ENCODE results near the gene PSAP. TPM values are rescaled to one million over a fixed set of nuclear protein-coding genes. Genes with fewer than 3 reads are reported as not detected.

Gene PSAP
- total RNA-seq, 2 experiments from 2014 or later, result 94.2 to 101 TPM

- TF ChIP-seq, protein P1, sequence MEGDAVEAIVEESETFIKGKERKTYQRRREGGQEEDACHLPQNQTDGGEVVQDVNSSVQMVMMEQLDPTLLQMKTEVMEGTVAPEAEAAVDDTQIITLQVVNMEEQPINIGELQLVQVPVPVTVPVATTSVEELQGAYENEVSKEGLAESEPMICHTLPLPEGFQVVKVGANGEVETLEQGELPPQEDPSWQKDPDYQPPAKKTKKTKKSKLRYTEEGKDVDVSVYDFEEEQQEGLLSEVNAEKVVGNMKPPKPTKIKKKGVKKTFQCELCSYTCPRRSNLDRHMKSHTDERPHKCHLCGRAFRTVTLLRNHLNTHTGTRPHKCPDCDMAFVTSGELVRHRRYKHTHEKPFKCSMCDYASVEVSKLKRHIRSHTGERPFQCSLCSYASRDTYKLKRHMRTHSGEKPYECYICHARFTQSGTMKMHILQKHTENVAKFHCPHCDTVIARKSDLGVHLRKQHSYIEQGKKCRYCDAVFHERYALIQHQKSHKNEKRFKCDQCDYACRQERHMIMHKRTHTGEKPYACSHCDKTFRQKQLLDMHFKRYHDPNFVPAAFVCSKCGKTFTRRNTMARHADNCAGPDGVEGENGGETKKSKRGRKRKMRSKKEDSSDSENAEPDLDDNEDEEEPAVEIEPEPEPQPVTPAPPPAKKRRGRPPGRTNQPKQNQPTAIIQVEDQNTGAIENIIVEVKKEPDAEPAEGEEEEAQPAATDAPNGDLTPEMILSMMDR (IDR thresholded peaks at IDR 0.05), result no peak
- Mint-ChIP-seq H3K36me3 (ENCODE audit: low read depth) (no peaks in the 10 kb centered on the region), H3K4me1 (ENCODE audit: low read depth) (peaks cover 3% of the 10 kb centered on the region), H3K27ac (no peak overlapping the region), H3K4me3 (no peak overlapping the region), H3K9me3 (no peaks in the 10 kb centered on the region), H3K27me3 (no peaks in the 10 kb centered on the region)
- DNase-seq, result no peak
- ATAC-seq, result no peak
- CTCF ChIA-PET, result no interaction called here
- POLR2A ChIA-PET, result no interaction called here
- intact Hi-C loops (cut with micrococcal nuclease), result loop anchor here (5.0 kb wide), 1 partner anchor 37 kb away; the partner anchor contains the start of gene VSIR
Observed at GRCh38 chr10:71809628-71810027, 41.4 kb downstream of the PSAP start.

DNA sequence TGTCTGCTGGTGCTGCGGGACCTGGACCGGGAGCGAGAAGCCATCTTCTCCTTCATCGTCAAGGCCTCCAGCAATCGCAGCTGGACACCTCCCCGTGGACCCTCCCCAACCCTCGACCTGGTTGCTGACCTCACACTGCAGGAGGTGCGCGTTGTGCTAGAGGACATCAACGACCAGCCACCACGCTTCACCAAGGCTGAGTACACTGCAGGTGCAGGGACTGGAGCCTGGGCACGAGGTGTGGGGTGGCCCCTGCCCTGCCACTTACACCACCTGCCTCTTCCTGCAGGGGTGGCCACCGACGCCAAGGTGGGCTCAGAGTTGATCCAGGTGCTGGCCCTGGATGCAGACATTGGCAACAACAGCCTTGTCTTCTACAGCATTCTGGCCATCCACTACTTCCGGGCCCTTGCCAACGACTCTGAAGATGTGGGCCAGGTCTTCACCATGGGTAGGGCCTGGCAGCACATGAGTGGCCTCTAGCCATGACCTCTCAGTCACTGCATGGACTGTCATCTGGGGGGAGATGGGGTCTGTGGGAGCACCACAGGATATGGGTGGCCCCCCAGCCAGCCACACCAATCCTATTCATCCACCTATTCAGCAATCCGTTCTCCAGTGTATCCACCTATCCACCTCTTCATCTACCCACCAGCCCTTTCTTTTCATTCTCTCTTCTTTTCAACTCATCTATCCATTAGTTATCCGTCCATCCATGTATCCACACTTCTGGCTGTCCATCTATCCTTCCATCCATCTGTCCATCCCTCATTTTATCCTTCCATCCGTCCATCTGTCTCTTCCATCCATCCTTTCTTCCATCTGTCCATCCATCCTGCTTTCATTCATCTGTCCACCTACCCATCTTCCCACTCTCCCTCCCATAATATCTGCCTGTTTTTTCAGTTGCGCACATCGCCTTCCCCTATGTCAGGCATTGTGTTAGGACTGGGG is 43.2 kb downstream of the PSAP start:
- CTCF ChIA-PET, result no interaction called here
- no peak for DNase-seq
- no peak overlapping the region for H3K27ac Mint-ChIP-seq

DNA sequence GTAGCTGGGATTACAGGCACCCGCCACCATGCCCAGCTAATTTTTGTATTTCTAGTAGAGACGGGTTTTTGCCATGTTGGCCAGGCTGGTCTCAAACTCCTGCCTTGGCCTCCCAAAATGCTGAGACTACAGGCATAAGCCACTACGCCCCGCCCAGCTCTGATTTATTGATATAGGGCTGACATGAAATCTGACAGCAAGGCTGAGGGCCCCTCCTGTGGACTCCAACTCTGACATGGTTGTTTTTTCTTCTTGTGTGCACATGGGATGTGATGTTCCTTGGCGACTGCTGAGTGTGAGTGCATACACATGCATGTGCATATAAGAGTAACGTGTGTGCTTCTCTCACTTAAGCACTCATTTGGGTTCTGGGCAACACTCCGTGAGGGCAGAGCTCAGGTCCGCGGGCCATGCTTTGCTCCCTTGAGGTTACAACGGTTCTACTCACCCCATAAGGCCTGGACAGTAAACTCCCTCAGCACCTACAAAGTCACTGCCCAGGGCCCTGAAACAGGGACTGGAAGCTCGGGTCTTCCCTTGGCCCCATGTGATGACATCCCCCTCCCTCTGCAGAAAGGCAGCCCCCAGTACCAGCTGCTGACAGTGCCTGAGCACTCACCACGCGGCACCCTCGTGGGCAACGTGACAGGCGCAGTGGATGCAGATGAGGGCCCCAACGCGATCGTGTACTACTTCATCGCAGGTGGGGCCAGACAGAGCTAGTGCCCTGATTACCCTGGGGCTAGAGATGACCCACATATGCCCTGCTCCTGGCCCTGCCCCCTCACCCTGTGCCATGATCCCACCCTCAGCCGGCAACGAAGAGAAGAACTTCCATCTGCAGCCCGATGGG is 44.1 kb downstream of the PSAP start:
- Mint-ChIP-seq H3K27ac (no peak overlapping the region), H3K4me3 (no peak overlapping the region), H3K27me3 (no peaks in the 10 kb centered on the region), H3K9me3 (no peaks in the 10 kb centered on the region), H3K4me1 (ENCODE audit: low read depth) (no peaks in the 10 kb centered on the region), H3K36me3 (ENCODE audit: low read depth) (no peaks in the 10 kb centered on the region)
- CTCF ChIA-PET, result no interaction called here
- intact Hi-C loops (cut with micrococcal nuclease), result no loop called here
- POLR2A ChIA-PET, result no interaction called here
- no peak for ATAC-seq
- no peak for DNase-seq
- TF ChIP-seq, protein P1 (IDR thresholded peaks at IDR 0.05), result no peak

More for the DNA sequence above, 43.2 kb downstream of the PSAP start:
- intact Hi-C loops (cut with micrococcal nuclease), result no loop called here
- POLR2A ChIA-PET, result no interaction called here
- TF ChIP-seq, protein P1 (IDR thresholded peaks at IDR 0.05), result no peak
- ATAC-seq, result no peak
- Mint-ChIP-seq H3K27me3 (no peaks in the 10 kb centered on the region), H3K36me3 (ENCODE audit: low read depth) (no peaks in the 10 kb centered on the region), H3K4me3 (no peak overlapping the region), H3K9me3 (no peaks in the 10 kb centered on the region), H3K4me1 (ENCODE audit: low read depth) (peaks cover 3% of the 10 kb centered on the region)

DNA sequence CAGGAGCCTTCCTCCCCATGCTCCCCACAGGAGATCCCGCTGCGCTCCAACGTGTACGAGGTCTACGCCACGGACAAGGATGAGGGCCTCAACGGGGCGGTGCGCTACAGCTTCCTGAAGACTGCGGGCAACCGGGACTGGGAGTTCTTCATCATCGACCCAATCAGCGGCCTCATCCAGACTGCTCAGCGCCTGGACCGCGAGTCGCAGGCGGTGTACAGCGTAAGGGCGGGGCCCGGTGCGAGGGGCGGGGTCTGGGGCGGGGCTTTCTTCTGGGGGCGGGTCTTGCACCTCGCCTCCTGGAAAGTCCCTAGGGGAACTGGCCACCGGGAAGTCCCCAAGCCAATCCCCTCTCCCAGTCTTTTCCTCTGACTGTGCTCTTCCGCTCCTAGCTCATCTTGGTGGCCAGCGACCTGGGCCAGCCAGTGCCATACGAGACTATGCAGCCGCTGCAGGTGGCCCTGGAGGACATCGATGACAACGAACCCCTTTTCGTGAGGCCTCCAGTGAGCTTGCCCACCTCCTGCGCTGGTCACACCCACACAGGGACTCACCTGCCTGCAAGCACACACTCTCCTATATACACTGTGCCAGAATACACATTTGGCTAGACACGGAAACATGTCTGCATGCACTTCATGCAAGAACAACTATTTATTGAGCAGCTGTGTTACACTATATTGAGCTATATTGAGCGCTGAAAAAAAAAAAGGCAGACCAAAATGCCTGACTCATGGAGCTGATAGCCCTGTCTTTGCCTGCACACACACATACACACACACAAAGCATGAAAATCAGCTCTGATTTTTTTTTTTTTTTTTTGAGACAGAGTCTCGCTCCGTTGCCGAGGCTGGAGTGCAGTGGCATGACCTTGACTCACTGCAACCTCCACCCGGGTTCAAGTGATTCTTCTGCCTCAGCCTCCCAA is 45.0 kb downstream of the PSAP start:
- no peaks in the 10 kb centered on the region for H3K36me3 Mint-ChIP-seq (ENCODE audit: low read depth)
- ChIA-PET CTCF (interaction anchor here (0.8 to 2.1 kb wide), 3 partner anchors 32 to 109 kb away, joined by 3 to 5 read pairs (median 5); partner anchors contain the start of gene VSIR), POLR2A (interaction anchor here (1.0 kb wide), 2 partner anchors 9 to 33 kb away, joined by 3 to 5 read pairs; partner anchors contain the start of gene VSIR)
- no peaks in the 10 kb centered on the region for H3K4me1 Mint-ChIP-seq (ENCODE audit: low read depth)
- no peaks in the 10 kb centered on the region for H3K27me3 Mint-ChIP-seq
- TF ChIP-seq, protein P1 (IDR thresholded peaks at IDR 0.05), result no peak
- DNase-seq, result no peak
- H3K27ac Mint-ChIP-seq, result no peak overlapping the region
- H3K9me3 Mint-ChIP-seq, result no peaks in the 10 kb centered on the region
- peak; percentile 53 for ATAC-seq
- no peak overlapping the region for H3K4me3 Mint-ChIP-seq
- intact Hi-C loops (cut with micrococcal nuclease), result no loop called here

Data from activated CD8-positive, alpha-beta T cell treated with anti-CD3 and anti-CD28 coated beads for 36 hours (primary cell).